CD4-positive, alpha-beta T cell treated with Interleukin-4 for 4 hours (primary cell): ENCODE results near the gene PTPRD.

Source experiments
- DNase-seq: peaks from one replicate; pipeline ENCODE4 v3.0.0-alpha.2; 2020

PTPRD gene

GRCh38 chr9:8265281-8265680, 2347.5 kb downstream of the PTPRD start:
- no peak for DNase-seq
